HG03432 (cell line): ENCODE data around the gene PPM1E.
"Not testable (repeated sequence)": the region's sequence is repeated elsewhere in the genome, so short reads cannot be mapped to it uniquely, and the experiment has no call there.

ENCODE experiments used
- ATAC-seq: cut with Tn5 transposase; IDR thresholded peaks from one replicate; pipeline ENCODE4 v1.9.1; 2021; ENCODE audit warnings: mild to moderate bottlenecking, moderate library complexity; ENCODE audit not compliant: unreplicated experiment

PPM1E gene

GRCh38 chr17:58778482-58778881 is 22.8 kb downstream of the PPM1E start:
- not testable (repeated sequence) for ATAC-seq

GRCh38 chr17:58779446-58779845 is 23.8 kb downstream of the PPM1E start:
- no peak for ATAC-seq

- no peak for ATAC-seq
These were observed 27.7 kb downstream of the PPM1E start for GRCh38 chr17:58783380-58783779.

- no peak for ATAC-seq
These were observed 29.4 kb downstream of the PPM1E start for GRCh38 chr17:58785097-58785496.

- no peak for ATAC-seq
These were observed 31.1 kb downstream of the PPM1E start for GRCh38 chr17:58786586-58787295.

- no peak for ATAC-seq
These were observed 32.5 kb downstream of the PPM1E start for GRCh38 chr17:58788199-58788598.

GRCh38 chr17:58789160-58789559 is 33.5 kb downstream of the PPM1E start:
- no peak for ATAC-seq

- no peak for ATAC-seq
These were observed 34.2 kb downstream of the PPM1E start for GRCh38 chr17:58789831-58790230.

- not testable (repeated sequence) for ATAC-seq
These were observed 38.9 kb downstream of the PPM1E start for GRCh38 chr17:58794508-58794907.

GRCh38 chr17:58802188-58802587 is 46.5 kb downstream of the PPM1E start:
- no peak for ATAC-seq

GRCh38 chr17:58806046-58806445 is 50.4 kb downstream of the PPM1E start:
- ATAC-seq: no peak

- ATAC-seq: no peak
These were observed 53.2 kb downstream of the PPM1E start for GRCh38 chr17:58808609-58809563.

GRCh38 chr17:58809564-58809936 is 53.9 kb downstream of the PPM1E start:
- no peak for ATAC-seq

- no peak for ATAC-seq
These were observed 55.6 kb downstream of the PPM1E start for GRCh38 chr17:58811290-58811689.

- ATAC-seq: no peak
These were observed 58.1 kb downstream of the PPM1E start for GRCh38 chr17:58813712-58814111.

GRCh38 chr17:58818654-58819053 is 63.0 kb downstream of the PPM1E start:
- ATAC-seq: no peak

- no peak for ATAC-seq
These were observed 66.7 kb downstream of the PPM1E start for GRCh38 chr17:58822148-58823050.

- ATAC-seq: no peak
These were observed 67.4 kb downstream of the PPM1E start for GRCh38 chr17:58823051-58823525.

GRCh38 chr17:58829172-58829637 is 73.6 kb downstream of the PPM1E start:
- no peak for ATAC-seq

GRCh38 chr17:58831780-58832179 is 76.1 kb downstream of the PPM1E start:
- ATAC-seq: no peak

- ATAC-seq: no peak
These were observed 76.9 kb downstream of the PPM1E start for GRCh38 chr17:58832514-58832913.
